HAP-1 (cell line): ENCODE data around the gene RASGRF1.

ENCODE experiments used
- DNase-seq, 2 experiments: peaks; one replicate each; pipeline ENCODE4 v3.0.0-alpha.2; 2016 to 2020; ENCODE audit warnings: low spot score in 2 of 2
- H3K27me3 ChIP-seq: fragments of 250-450 bp; sonication (Bioruptor Pico); 2 replicates; pipeline ENCODE4 v1.5.1; 2020; ENCODE audit warnings: low read depth, mild to moderate bottlenecking, moderate library complexity
- H3K36me3 ChIP-seq: fragments of 250-450 bp; sonication (Bioruptor Pico); replicated peaks from 2 replicates; pipeline ENCODE4 v1.5.1; 2020; ENCODE audit warnings: mild to moderate bottlenecking
- H3K4me1 ChIP-seq: fragments of 250-450 bp; sonication (Bioruptor Pico); 2 replicates; pipeline ENCODE4 v1.5.1; 2020; ENCODE audit warnings: mild to moderate bottlenecking
- H3K4me3 ChIP-seq: fragments of 250-450 bp; sonication (Bioruptor Pico); 2 replicates; pipeline ENCODE4 v1.5.1; 2020; ENCODE audit warnings: mild to moderate bottlenecking, moderate library complexity
- H3K9me3 ChIP-seq: fragments of 250-450 bp; sonication (Bioruptor Pico); 2 replicates; pipeline ENCODE4 v1.5.1; 2020; ENCODE audit warnings: mild to moderate bottlenecking, moderate library complexity
- in situ Hi-C: fragments of 300-500 bp; cut with MboI; formaldehyde crosslinking; loops from 3 replicates; pipeline ENCODE4 v1.14.3; 2020; ENCODE audit warnings: low sequenced_read_pairs, inconsistent platforms, mixed read lengths

Gene RASGRF1

DNA sequence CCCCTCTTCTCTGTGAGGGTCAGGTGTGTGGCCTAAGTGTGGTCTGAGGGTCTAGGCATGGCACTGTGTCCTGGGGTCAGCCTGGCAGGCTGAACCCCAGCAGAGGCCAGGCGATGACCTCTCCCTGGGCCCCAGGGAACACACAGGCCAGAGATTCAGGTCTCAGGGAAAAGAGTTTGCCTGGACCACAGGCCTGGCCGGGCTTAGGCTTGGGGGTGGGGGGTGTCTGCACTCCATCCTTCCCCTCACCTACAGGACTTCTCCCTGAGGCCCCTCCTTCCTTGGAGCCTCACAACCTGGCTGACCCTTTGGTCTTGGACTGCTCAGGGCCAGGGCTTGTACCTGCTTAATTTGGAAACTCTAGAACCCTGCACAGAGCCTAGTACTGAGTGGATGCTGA is 21.8 kb downstream of the RASGRF1 start:
- no peaks in the 10 kb centered on the region for H3K36me3 ChIP-seq
- no peaks in the 10 kb centered on the region for H3K9me3 ChIP-seq
- DNase-seq: no peak
- in situ Hi-C loops: no loop called here
- no peaks in the 10 kb centered on the region for H3K4me1 ChIP-seq
- H3K4me3 ChIP-seq: no peak overlapping the region
- H3K27me3 ChIP-seq: peaks cover 3% of the 10 kb centered on the region

DNA sequence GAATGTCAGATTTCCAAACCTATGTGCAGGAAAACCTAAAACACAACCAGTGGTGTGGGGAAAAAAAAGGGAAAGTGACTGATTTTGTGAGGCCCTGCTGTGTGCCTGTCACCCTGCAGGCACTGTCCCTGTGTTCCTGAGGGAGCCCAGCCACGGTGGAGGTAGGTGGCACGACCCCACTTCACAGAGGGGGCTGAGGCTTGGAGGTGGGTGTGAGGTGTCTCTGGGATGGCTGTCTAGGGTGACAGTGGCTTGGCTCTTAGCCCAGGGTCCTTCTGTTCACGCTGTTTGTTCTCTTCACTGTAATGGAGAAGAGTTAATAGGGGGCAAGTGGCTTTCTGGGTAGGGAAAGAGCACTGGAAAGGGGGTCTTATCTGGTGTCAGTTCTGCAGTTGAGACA is 22.6 kb downstream of the RASGRF1 start:
- H3K4me3 ChIP-seq: no peak overlapping the region
- H3K36me3 ChIP-seq: no peaks in the 10 kb centered on the region
- no peaks in the 10 kb centered on the region for H3K4me1 ChIP-seq
- peaks cover 3% of the 10 kb centered on the region for H3K27me3 ChIP-seq
- DNase-seq: no peak
- in situ Hi-C loops: no loop called here
- H3K9me3 ChIP-seq: no peaks in the 10 kb centered on the region

DNA sequence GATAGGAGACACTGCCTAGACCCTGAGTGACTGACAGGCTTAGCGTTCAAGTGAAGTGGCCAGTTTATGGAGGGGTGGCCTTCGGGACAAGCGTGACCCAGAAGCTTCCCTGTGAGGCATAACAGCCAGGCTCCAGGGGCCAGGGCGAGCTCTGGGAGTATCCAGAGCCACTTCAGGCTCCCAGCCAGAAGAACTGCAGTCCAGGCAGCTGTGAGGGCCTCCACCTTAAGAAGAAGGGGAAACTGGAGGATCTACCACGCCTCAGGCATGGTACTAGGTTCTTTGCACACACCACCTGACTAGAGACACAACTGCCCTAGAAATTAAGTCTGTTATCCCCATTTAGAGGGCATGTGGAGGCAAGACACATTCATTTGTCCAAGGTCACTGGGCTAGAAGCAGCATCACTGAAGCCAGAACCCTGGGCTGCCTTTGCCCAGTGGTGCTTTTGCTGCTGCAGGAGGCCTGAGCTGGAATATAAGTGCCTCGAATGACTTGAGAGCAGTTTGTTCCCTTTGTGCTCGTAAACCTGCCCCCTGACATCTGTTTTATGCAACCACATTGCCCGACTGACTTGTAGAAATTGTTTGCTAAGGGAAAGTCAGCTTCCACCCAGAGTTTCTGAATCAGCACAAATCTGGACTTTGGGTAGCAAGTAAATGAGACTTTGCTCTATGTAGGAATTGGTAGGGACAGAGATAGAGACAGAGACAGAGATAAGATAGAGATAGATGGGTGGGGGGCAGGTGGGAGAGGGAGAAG is 23.3 kb downstream of the RASGRF1 start:
- DNase-seq: no peak

DNA sequence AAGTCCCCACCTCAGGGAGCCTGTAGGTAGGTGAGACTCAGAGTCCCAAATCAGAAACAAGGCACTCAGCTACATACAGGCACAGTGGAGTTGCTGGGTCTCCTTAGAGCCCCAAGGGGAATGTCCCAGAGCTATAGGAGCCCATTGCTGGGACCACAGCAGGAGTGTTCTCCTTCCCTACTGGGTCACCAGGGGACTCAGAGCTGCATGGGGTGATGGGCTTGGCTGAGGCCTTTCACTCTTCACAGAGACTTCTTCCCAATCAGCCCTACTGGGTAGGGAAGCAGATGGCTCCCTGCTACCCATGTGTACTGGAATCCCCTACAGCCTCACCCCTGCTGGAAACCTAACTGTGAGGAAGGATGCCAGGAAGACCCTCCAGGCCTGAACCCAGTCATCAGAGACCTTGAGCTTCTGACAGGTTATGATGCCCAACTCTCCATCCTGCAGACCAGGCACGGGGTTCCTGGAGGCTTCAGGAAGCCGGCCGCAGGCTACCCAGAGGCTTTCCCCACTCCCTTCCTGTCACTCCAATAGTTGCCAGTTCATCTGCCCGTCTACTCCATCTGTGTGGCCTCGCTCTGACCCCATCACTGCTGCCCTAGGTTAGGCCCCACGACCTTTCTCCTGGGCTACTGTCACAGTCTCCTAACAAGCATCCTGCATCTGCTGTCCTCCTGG is 24.0 kb downstream of the RASGRF1 start:
- in situ Hi-C loops: no loop called here
- no peaks in the 10 kb centered on the region for H3K4me1 ChIP-seq
- H3K9me3 ChIP-seq: no peaks in the 10 kb centered on the region
- DNase-seq: no peak
- peaks cover 6% of the 10 kb centered on the region for H3K27me3 ChIP-seq
- H3K4me3 ChIP-seq: no peak overlapping the region
- H3K36me3 ChIP-seq: no peaks in the 10 kb centered on the region

More for the DNA sequence above, 23.3 kb downstream of the RASGRF1 start:
- Histone ChIP-seq H3K4me1 (no peaks in the 10 kb centered on the region), H3K9me3 (no peaks in the 10 kb centered on the region), H3K4me3 (no peak overlapping the region), H3K27me3 (peaks cover 3% of the 10 kb centered on the region), H3K36me3 (no peaks in the 10 kb centered on the region)
- in situ Hi-C loops: no loop called here

DNA sequence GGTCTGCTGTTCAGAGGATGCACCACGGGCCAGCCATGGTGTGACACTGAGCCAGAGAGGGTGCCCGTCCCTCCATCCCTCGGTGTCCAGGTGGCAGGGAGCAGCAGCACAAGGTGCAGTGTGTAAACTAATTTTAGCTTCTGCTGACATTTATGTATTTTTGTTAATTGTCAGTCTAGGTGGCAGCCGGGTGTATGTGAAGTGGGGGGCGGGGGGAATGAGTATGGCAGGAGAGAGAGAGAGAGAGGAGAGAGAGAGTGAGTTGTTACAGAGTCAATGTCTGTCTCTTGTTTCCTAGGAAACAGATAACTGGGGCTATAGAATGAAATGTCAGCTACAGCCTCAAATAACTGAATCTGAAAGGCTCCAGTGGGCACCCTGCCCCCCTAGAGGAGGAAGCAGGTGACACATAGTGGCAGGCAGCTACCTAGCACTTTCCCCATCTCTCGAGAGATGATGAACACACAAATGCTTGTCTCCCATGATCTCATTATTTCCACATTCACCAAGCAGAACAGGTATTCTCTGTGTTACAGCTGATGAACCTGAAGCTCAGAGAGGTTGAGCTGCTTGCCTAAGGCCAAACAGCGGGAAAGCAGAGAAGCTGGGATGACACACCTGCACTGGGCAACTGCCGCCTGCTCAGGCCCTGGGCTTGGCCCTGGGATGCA is 24.7 kb downstream of the RASGRF1 start:
- in situ Hi-C loops: no loop called here
- H3K27me3 ChIP-seq: peaks cover 6% of the 10 kb centered on the region
- no peaks in the 10 kb centered on the region for H3K36me3 ChIP-seq
- H3K4me3 ChIP-seq: no peak overlapping the region
- H3K9me3 ChIP-seq: no peaks in the 10 kb centered on the region
- no peaks in the 10 kb centered on the region for H3K4me1 ChIP-seq
- no peak for DNase-seq

DNA sequence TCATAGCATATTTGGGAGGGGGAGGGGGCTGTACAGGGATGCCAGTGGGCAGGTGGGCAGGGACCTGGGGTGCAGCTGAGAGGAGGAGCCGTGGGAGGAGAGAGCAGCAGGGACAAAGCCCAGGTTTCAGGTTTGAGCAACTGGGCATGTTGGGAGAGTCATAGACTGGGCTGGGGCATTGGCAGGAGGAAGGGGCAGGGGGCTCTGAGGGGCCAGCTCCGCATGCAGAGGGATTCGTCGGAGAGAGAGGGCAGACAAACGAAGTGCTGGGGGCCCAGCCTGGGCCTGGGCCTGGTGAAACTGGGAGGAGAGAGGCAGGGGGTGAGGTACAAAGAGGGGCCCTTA is 25.2 kb downstream of the RASGRF1 start:
- peaks cover 3% of the 10 kb centered on the region; the same call in 1 of the 2 replicates for H3K27me3 ChIP-seq
- H3K4me3 ChIP-seq: no peak overlapping the region
- no peaks in the 10 kb centered on the region for H3K4me1 ChIP-seq
- in situ Hi-C loops: no loop called here
- DNase-seq: no peak
- H3K9me3 ChIP-seq: no peaks in the 10 kb centered on the region
- no peaks in the 10 kb centered on the region for H3K36me3 ChIP-seq

DNA sequence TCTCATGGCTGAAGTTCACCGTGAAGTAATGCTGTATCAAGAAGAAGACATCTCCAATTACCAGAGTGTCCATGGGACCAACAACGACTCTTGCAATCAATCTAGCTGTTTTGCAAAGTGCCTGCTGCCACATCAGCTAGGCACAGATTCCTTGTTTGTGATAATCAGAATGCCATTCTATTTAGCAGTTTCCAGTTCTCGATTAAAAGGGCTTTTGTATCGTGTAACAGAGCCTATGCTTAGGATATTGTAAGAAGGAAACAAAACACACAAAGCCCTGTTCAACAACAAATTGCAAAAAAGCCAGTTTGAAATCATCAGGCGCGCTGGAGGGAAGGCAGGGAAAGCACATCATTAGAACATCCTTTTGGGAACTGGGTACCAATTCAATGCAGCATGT is 26.1 kb downstream of the RASGRF1 start:
- H3K4me1 ChIP-seq: no peaks in the 10 kb centered on the region
- H3K36me3 ChIP-seq: no peaks in the 10 kb centered on the region
- in situ Hi-C loops: no loop called here
- H3K9me3 ChIP-seq: no peaks in the 10 kb centered on the region
- H3K27me3 ChIP-seq: peaks cover 3% of the 10 kb centered on the region
- H3K4me3 ChIP-seq: no peak overlapping the region
- DNase-seq: no peak

DNA sequence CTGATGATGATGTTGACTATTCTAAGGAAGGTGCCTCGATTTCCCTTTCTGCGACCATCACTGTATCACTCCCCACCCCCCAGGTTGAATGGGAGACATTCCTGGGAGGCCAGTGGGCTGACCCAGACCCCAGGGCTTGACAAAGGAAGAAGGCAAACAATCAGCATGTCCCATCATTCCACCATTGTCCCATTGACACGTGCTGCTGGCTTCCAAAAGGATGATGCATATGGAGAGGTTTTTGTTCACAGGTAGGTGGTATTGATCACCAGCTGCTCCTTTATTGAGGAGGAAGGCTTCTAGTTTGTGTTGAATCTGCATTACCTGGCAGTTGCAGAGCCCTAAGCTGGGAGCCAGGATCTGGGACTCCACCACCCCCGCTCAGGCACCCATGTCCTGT is 30.4 kb downstream of the RASGRF1 start:
- Histone ChIP-seq H3K9me3 (no peaks in the 10 kb centered on the region; the same call in 1 of the 2 replicates), H3K4me1 (no peaks in the 10 kb centered on the region), H3K27me3 (peaks cover 3% of the 10 kb centered on the region), H3K4me3 (no peak overlapping the region), H3K36me3 (no peaks in the 10 kb centered on the region)
- DNase-seq: no peak
- in situ Hi-C loops: no loop called here

DNA sequence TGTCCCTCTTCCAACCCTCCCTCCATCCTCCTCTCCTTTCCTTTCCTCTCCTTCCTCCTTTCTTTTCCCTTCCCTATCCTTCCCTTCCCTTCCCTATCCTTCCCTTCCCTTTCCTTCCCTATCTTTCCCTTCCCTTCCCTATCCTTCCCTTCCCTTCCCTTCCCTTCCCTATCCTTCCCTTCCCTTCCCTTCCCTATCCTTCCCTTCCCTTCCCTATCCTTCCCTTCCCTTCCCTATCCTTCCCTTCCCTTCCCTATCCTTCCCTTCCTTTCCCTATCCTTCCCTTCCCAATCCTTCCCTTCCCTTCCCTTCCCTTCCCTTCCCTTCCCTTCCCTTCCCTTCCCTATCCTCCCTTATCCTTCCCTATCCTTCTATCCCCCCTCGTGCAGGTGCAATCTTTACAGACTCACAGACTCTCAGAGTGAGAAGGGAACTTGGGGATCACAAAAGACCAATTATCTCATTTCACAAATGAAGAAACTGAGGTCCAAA is 31.5 kb downstream of the RASGRF1 start:
- H3K4me3 ChIP-seq: no peak overlapping the region
- DNase-seq: no peak
- H3K36me3 ChIP-seq: no peaks in the 10 kb centered on the region
- no peaks in the 10 kb centered on the region; the same call in 1 of the 2 replicates for H3K9me3 ChIP-seq
- in situ Hi-C loops: no loop called here
- H3K4me1 ChIP-seq: no peaks in the 10 kb centered on the region
- peaks cover 3% of the 10 kb centered on the region for H3K27me3 ChIP-seq

DNA sequence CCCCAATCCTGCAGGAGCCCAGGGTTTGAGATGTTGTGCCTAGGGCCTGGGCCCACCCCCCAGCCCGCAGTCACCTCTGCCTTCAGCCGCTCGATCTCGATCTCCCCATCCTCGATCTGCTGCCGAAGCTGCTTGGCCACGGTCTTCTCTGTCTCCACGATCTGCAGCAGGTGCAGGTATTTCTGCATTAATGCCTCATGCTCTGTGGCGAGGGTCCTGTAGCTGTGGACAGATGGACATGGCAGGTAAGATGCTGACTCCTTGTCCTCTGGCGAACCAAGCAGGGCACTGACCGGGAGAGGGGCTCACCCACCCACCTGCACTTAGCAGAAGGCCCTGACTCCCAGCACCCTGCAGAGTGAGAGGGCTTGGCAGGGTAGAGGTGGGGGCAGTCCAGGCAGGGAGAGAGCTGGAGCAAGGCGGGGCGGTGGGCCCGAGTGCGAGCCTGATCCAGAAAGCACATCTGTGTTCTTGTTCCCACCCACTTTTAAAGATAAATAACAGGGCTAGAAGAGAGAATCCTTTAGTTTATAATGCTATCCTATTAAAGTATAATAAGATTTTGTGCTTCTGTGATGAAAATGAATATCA is 32.2 kb downstream of the RASGRF1 start:
- DNase-seq: no peak
- no peaks in the 10 kb centered on the region; the same call in 1 of the 2 replicates for H3K9me3 ChIP-seq
- no peak overlapping the region for H3K4me3 ChIP-seq
- in situ Hi-C loops: no loop called here
- H3K36me3 ChIP-seq: no peaks in the 10 kb centered on the region
- H3K4me1 ChIP-seq: no peaks in the 10 kb centered on the region
- peaks cover 4% of the 10 kb centered on the region for H3K27me3 ChIP-seq

DNA sequence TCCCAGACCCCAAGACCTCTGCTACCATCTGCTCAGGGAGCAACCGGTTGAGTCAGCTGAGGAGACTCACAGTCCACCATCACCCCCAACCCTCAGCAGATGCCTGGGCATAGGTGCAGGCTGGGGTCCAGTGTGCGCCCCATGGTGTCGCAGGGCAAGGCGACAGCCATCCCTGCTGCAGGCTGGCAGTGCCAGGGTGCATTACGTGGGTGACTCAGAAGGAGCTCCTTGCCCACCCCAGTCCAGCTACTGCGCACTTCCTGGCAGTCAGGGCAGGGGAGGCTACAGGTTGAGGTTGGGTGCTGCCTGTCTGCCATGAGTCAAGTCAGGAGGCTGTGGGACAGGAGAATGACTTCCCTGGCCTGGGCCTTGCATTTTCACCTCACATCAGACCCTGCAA is 33.5 kb downstream of the RASGRF1 start:
- Histone ChIP-seq H3K4me3 (no peak overlapping the region), H3K36me3 (no peaks in the 10 kb centered on the region), H3K9me3 (no peaks in the 10 kb centered on the region; the same call in 1 of the 2 replicates), H3K27me3 (peaks cover 7% of the 10 kb centered on the region), H3K4me1 (no peaks in the 10 kb centered on the region)
- in situ Hi-C loops: no loop called here
- no peak for DNase-seq

DNA sequence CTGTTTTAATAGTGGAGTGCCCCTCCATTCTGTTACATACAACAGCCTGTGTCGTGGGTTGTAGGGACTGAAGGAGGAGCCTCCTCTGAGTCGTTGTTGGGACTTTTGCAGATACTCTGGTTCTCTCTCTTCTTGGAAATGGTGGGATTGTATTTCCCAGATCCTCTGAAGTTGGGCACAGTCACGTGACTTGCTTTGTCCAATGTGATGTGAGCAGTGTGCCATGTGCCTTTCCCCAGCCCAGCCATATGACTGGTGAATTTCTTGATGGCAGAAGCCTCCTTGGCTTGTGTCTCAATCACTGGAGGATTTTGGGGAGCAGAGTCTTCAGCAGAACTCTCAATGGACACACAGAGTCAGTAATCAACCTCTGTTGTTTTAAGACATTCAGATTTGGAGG is 36.2 kb downstream of the RASGRF1 start:
- in situ Hi-C loops: no loop called here
- DNase-seq: no peak
- H3K4me1 ChIP-seq: no peaks in the 10 kb centered on the region
- H3K4me3 ChIP-seq: no peak overlapping the region
- H3K27me3 ChIP-seq: peaks cover 4% of the 10 kb centered on the region
- no peaks in the 10 kb centered on the region for H3K36me3 ChIP-seq
- no peaks in the 10 kb centered on the region; the same call in 1 of the 2 replicates for H3K9me3 ChIP-seq

DNA sequence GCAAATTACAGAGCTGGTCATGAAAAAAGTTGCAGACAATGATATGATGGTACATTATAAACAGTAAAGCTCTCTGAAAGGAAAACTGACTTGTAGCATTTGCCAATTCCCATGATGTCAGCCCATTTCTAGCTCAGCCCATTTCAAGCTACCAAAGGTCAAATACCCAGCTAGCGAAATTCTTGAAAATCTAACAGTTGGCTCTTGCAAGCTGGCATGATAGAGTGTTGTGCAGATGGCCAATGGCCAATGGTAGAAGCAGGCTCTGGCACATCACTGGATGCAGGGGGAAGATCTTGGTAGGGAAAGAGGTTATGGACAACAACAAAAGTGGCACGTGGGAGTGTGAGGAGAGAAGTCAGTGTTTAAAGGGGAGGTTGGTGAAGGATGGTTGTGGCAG is 36.7 kb downstream of the RASGRF1 start:
- DNase-seq: no peak
- no peaks in the 10 kb centered on the region; the same call in 1 of the 2 replicates for H3K9me3 ChIP-seq
- H3K4me1 ChIP-seq: no peaks in the 10 kb centered on the region
- no peak overlapping the region for H3K4me3 ChIP-seq
- peaks cover 4% of the 10 kb centered on the region for H3K27me3 ChIP-seq
- no peaks in the 10 kb centered on the region for H3K36me3 ChIP-seq
- in situ Hi-C loops: no loop called here
